GM12878 (cell line): Measurements from ENCODE around the gene ARAP1.

Source experiments
- BHLHE40 ChIP-seq, 2 experiments: fragments of 450-650 bp in 1 of 2; IDR thresholded peaks; 2 replicates each; pipeline ENCODE4 v1.6.1; 2011 to 2017; ENCODE audit warnings: low read depth in 2 of 2, borderline replicate concordance in 1 of 2, improper control_type of control experiment in 1 of 2, low read length in 1 of 2, mild to moderate bottlenecking in 1 of 2
- CTCF ChIP-seq, 3 experiments: IDR thresholded peaks in 2 of 3; conservative IDR thresholded peaks in 1 of 3; 2 replicates each; pipeline ENCODE4 v1.5.1; 2011; ENCODE audit warnings: low read depth in 3 of 3, low read length in 3 of 3, mild to moderate bottlenecking in 3 of 3, control low read depth in 2 of 3, moderate library complexity in 2 of 3, inconsistent platforms in 1 of 3, mixed read lengths in 1 of 3; ENCODE audit not compliant: control insufficient read depth in 2 of 3, insufficient read depth in 1 of 3; ENCODE audit errors: extremely low read depth in 1 of 3
- EP300 ChIP-seq, 2 experiments: fragments of 150-350 bp in 1 of 2; IDR thresholded peaks; 2 replicates each; pipeline ENCODE4 v1.6.1; 2011 to 2012; ENCODE audit warnings: low read depth in 2 of 2, low read length in 2 of 2, borderline replicate concordance in 1 of 2, improper control_type of control experiment in 1 of 2, inconsistent platforms in 1 of 2; ENCODE audit not compliant: control insufficient read depth in 1 of 2
- PBX3 ChIP-seq: IDR thresholded peaks from 2 replicates; pipeline ENCODE4 v1.6.1; 2011; ENCODE audit warnings: mild to moderate bottlenecking, low read depth, low read length, moderate library complexity; ENCODE audit not compliant: insufficient replicate concordance
- POLR2A ChIP-seq: IDR thresholded peaks from 2 replicates; pipeline ENCODE4 v1.6.1; 2011; ENCODE audit warnings: low read depth, mild to moderate bottlenecking, low read length
- POLR2AphosphoS2 ChIP-seq: IDR thresholded peaks from 2 replicates; pipeline ENCODE4 v1.6.1; 2011; ENCODE audit warnings: low read depth, mild to moderate bottlenecking, low read length, improper control_type of control experiment, moderate library complexity
- RAD21 ChIP-seq: IDR thresholded peaks from 2 replicates; pipeline ENCODE4 v1.6.1; 2011; ENCODE audit warnings: mild to moderate bottlenecking, low read depth, low read length, moderate library complexity; ENCODE audit not compliant: insufficient read depth
- ZBTB11 ChIP-seq: fragments of 450-650 bp; formaldehyde crosslinking; IDR thresholded peaks from 2 replicates; pipeline ENCODE4 v1.5.0; 2022; ENCODE audit warnings: mild to moderate bottlenecking, missing genetic modification characterization
- ZBTB33 ChIP-seq: fragments of 450-650 bp; IDR thresholded peaks from 2 replicates; pipeline ENCODE4 v1.6.1; 2017; ENCODE audit warnings: mild to moderate bottlenecking
- TF ChIP-seq, protein P1 (sequence below): fragments of 450-650 bp; IDR thresholded peaks from 2 replicates; pipeline ENCODE4 v1.6.1; 2016; ENCODE audit warnings: mild to moderate bottlenecking

- no peak for TF ChIP-seq EP300 (IDR thresholded peaks at IDR 0.05; ENCODE audit: borderline replicate concordance in 1 of 2, control insufficient read depth in 1 of 2, low read depth in 2 of 2, low read length in 2 of 2)
- TF ChIP-seq CTCF (IDR thresholded peaks at IDR 0.05 in 2 of 3, conservative IDR thresholded peaks at IDR 0.05 in 1 of 3; ENCODE audit: control insufficient read depth in 2 of 3, extremely low read depth in 1 of 3, insufficient read depth in 1 of 3, low read depth in 3 of 3, low read length in 3 of 3) = no peak
- no peak for TF ChIP-seq POLR2A
- TF ChIP-seq ZBTB11 (CRISPR knock-in tag) = no peak
- no peak for TF ChIP-seq ZBTB33
- no peak for TF ChIP-seq BHLHE40 (IDR thresholded peaks at IDR 0.05; ENCODE audit: borderline replicate concordance in 1 of 2, low read depth in 2 of 2, low read length in 1 of 2)
- no peak for TF ChIP-seq POLR2AphosphoS2
- TF ChIP-seq PBX3 = no peak
- TF ChIP-seq RAD21 = no peak
- TF ChIP-seq, protein P1, sequence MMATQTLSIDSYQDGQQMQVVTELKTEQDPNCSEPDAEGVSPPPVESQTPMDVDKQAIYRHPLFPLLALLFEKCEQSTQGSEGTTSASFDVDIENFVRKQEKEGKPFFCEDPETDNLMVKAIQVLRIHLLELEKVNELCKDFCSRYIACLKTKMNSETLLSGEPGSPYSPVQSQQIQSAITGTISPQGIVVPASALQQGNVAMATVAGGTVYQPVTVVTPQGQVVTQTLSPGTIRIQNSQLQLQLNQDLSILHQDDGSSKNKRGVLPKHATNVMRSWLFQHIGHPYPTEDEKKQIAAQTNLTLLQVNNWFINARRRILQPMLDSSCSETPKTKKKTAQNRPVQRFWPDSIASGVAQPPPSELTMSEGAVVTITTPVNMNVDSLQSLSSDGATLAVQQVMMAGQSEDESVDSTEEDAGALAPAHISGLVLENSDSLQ = no peak
Observed at GRCh38 chr11:72780296-72781062, 28.3 kb upstream of the ARAP1 start.
